Activated CD4-positive, alpha-beta T cell treated with anti-CD3 and anti-CD28 coated beads, Interleukin-2, amount 50 U/mL, for 4 hours (primary cell): ENCODE data around the gene DOCK8.

ENCODE experiments used
- DNase-seq, 2 experiments: peaks; one replicate each; pipeline ENCODE4 v3.0.0-alpha.2; 2020

DOCK8 gene

GRCh38 chr9:316382-316965 lies 101.8 kb downstream of the DOCK8 start:
- DNase-seq = no peak

GRCh38 chr9:318646-319045 lies 104.0 kb downstream of the DOCK8 start:
- DNase-seq = no peak

- no peak for DNase-seq
Measured at GRCh38 chr9:324971-325370, 110.3 kb downstream of the DOCK8 start.

- no peak for DNase-seq
Measured at GRCh38 chr9:326667-327066, 112.0 kb downstream of the DOCK8 start.

GRCh38 chr9:328453-328852 lies 113.8 kb downstream of the DOCK8 start:
- no peak for DNase-seq

- DNase-seq = no peak
Measured at GRCh38 chr9:331197-331596, 116.5 kb downstream of the DOCK8 start.

GRCh38 chr9:335373-335772 lies 120.7 kb downstream of the DOCK8 start:
- no peak for DNase-seq

GRCh38 chr9:336039-336438 lies 121.4 kb downstream of the DOCK8 start:
- no peak for DNase-seq

GRCh38 chr9:338602-339001 lies 123.9 kb downstream of the DOCK8 start:
- no peak for DNase-seq

GRCh38 chr9:341634-342421 lies 127.2 kb downstream of the DOCK8 start:
- DNase-seq = no peak

GRCh38 chr9:343773-344172 lies 129.1 kb downstream of the DOCK8 start:
- DNase-seq = no peak

GRCh38 chr9:346111-346571 lies 131.5 kb downstream of the DOCK8 start:
- no peak for DNase-seq

GRCh38 chr9:347667-348292 lies 133.1 kb downstream of the DOCK8 start:
- no peak for DNase-seq

GRCh38 chr9:350384-350783 lies 135.7 kb downstream of the DOCK8 start:
- no peak for DNase-seq

GRCh38 chr9:351916-352315 lies 137.3 kb downstream of the DOCK8 start:
- no peak for DNase-seq

GRCh38 chr9:353077-353476 lies 138.4 kb downstream of the DOCK8 start:
- no peak for DNase-seq

- no peak for DNase-seq
Measured at GRCh38 chr9:354453-354852, 139.8 kb downstream of the DOCK8 start.

GRCh38 chr9:357560-357959 lies 142.9 kb downstream of the DOCK8 start:
- no peak for DNase-seq

GRCh38 chr9:362561-363273 lies 148.1 kb downstream of the DOCK8 start:
- no peak for DNase-seq

GRCh38 chr9:363274-363612 lies 148.6 kb downstream of the DOCK8 start:
- no peak for DNase-seq

- DNase-seq = no peak
Measured at GRCh38 chr9:365436-365835, 150.8 kb downstream of the DOCK8 start.

GRCh38 chr9:366620-367019 lies 152.0 kb downstream of the DOCK8 start:
- no peak for DNase-seq

- DNase-seq = no peak
Measured at GRCh38 chr9:370086-370485, 155.4 kb downstream of the DOCK8 start.

- no peak for DNase-seq
Measured at GRCh38 chr9:371349-371748, 156.7 kb downstream of the DOCK8 start.
